Smooth muscle cell (in vitro differentiated cells): ENCODE measurements around the gene GATA3. TPM values are rescaled to one million over a fixed set of nuclear protein-coding genes. Genes with fewer than 3 reads are reported as not detected.

Source experiments
- DNase-seq: peaks from one replicate; lab custom pipeline; 2025; ENCODE audit not compliant: unreplicated experiment; lab: John Stamatoyannopoulos, UW
- H2AFZ ChIP-seq: fragments of 200-600 bp; sonication (generic); 2 replicates; pipeline ENCODE4 v1.6.0; 2016; ENCODE audit warnings: antibody characterized with exemption, low read depth, mild to moderate bottlenecking
- H3F3A ChIP-seq: fragments of 200-600 bp; sonication (generic); 2 replicates; pipeline ENCODE4 v1.6.0; 2017; ENCODE audit warnings: antibody characterized with exemption, low read depth
- H3K27ac ChIP-seq: fragments of 200-600 bp; sonication (generic); 2 replicates; pipeline ENCODE4 v1.5.1; 2016; ENCODE audit warnings: low read depth, mild to moderate bottlenecking
- H3K27me3 ChIP-seq: fragments of 200-600 bp; sonication (generic); 2 replicates; pipeline ENCODE4 v1.6.1; 2016; ENCODE audit warnings: low read depth, mild to moderate bottlenecking
- H3K36me3 ChIP-seq: fragments of 200-600 bp; sonication (generic); 2 replicates; pipeline ENCODE4 v1.5.1; 2016; ENCODE audit warnings: low read depth
- H3K4me1 ChIP-seq: fragments of 200-600 bp; sonication (generic); 2 replicates; pipeline ENCODE4 v1.5.1; 2016; ENCODE audit warnings: low read depth
- H3K4me2 ChIP-seq: fragments of 200-600 bp; sonication (generic); 2 replicates; pipeline ENCODE4 v1.6.0; 2016; ENCODE audit warnings: mild to moderate bottlenecking
- H3K4me3 ChIP-seq: fragments of 200-600 bp; sonication (generic); 2 replicates; pipeline ENCODE4 v1.5.1; 2016; ENCODE audit warnings: mild to moderate bottlenecking
- H3K79me2 ChIP-seq: fragments of 200-600 bp; sonication (generic); 2 replicates; pipeline ENCODE4 v1.6.0; 2016; ENCODE audit warnings: low read depth, mild to moderate bottlenecking
- H3K9ac ChIP-seq: fragments of 200-600 bp; sonication (generic); 2 replicates; pipeline ENCODE4 v1.6.0; 2016; ENCODE audit warnings: low read depth
- H3K9me3 ChIP-seq: fragments of 200-600 bp; sonication (generic); replicated peaks from 2 replicates; pipeline ENCODE4 v1.5.1; 2016; ENCODE audit warnings: low read depth
- H4K20me1 ChIP-seq: fragments of 200-600 bp; sonication (generic); 2 replicates; pipeline ENCODE4 v1.6.0; 2016; ENCODE audit warnings: low read depth
- WGBS: methylation state at CpG from one replicate; pipeline ENCODE4 v1.1.7; 2016; ENCODE audit warnings: low lambda C conversion rate; 5-methylcytosine and 5-hydroxymethylcytosine counted together
- polyA plus RNA-seq: library from polyadenylated mRNA; unstranded; fragments of >200 nt; fragmentation: Nextera tagmentation; extraction: Ambion mirVana; gene quantifications from 2 replicates; pipeline ENCODE4 v1.2.1, GENCODE V29; 2016
- total RNA-seq: library from RNA; depleted of rRNA; stranded (reverse); fragments of >200 nt; gene quantifications from 2 replicates; pipeline ENCODE4 v1.2.3, GENCODE V29; 2014
- TF ChIP-seq, protein P1 (sequence below): fragments of 200-600 bp; sonication (generic); IDR thresholded peaks from 2 replicates; pipeline ENCODE4 v1.5.1; 2017; ENCODE audit warnings: borderline replicate concordance, mild to moderate bottlenecking, antibody characterized with exemption; ENCODE audit not compliant: insufficient read depth, poor library complexity, severe bottlenecking

Gene GATA3
- total and polyA plus RNA-seq, 2 experiments from 2014 or later, result 5.2 to 6.9 TPM

DNA sequence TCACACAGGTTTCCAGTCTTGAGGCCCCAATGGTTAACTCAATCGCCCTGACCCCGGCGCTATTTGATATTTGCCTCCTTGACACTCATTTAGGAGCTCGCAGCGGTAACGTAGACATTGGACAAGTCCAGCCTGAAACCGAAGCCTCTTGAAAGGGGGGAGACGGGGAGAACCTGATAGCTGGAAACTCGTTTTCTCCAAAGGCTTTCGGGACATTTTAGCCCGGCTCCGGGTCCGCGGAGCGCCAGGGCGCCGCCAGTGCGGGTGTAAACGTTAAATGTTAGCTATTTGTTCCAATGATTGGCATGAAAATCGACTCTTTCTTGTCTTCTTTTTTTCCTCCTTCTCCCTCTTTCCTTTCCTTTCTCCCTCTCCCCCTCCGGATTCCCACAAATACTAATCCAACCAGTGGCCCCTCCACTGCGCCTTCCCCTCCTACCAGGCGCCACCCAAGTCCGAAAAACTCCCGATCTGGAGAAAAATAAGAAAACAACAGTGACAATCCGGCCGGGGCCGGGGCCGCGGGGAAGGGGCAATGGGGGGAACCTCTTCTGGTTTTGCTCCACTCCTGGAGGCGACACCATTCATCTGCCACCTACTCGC lies 17.2 kb upstream of the GATA3 start:
- Histone ChIP-seq H3K9me3 (no peaks in the 10 kb centered on the region), H3K4me1 (peaks cover 19% of the 10 kb centered on the region), H3K79me2 (no peaks in the 10 kb centered on the region), H3K27ac (no peak overlapping the region), H3K9ac (no peak overlapping the region), H4K20me1 (no peaks in the 10 kb centered on the region), H2AFZ (no peak overlapping the region), H3K4me2 (peak overlapping the region; percentile 37), H3K27me3 (peaks cover 100% of the 10 kb centered on the region), H3F3A (no peaks in the 10 kb centered on the region), H3K4me3 (no peak overlapping the region), H3K36me3 (no peaks in the 10 kb centered on the region)
- TF ChIP-seq, protein P1, sequence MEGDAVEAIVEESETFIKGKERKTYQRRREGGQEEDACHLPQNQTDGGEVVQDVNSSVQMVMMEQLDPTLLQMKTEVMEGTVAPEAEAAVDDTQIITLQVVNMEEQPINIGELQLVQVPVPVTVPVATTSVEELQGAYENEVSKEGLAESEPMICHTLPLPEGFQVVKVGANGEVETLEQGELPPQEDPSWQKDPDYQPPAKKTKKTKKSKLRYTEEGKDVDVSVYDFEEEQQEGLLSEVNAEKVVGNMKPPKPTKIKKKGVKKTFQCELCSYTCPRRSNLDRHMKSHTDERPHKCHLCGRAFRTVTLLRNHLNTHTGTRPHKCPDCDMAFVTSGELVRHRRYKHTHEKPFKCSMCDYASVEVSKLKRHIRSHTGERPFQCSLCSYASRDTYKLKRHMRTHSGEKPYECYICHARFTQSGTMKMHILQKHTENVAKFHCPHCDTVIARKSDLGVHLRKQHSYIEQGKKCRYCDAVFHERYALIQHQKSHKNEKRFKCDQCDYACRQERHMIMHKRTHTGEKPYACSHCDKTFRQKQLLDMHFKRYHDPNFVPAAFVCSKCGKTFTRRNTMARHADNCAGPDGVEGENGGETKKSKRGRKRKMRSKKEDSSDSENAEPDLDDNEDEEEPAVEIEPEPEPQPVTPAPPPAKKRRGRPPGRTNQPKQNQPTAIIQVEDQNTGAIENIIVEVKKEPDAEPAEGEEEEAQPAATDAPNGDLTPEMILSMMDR, result no peak
- DNase-seq, result no peak
- 3% methylated on average over 30 of the region's 32 CpGs for WGBS

DNA sequence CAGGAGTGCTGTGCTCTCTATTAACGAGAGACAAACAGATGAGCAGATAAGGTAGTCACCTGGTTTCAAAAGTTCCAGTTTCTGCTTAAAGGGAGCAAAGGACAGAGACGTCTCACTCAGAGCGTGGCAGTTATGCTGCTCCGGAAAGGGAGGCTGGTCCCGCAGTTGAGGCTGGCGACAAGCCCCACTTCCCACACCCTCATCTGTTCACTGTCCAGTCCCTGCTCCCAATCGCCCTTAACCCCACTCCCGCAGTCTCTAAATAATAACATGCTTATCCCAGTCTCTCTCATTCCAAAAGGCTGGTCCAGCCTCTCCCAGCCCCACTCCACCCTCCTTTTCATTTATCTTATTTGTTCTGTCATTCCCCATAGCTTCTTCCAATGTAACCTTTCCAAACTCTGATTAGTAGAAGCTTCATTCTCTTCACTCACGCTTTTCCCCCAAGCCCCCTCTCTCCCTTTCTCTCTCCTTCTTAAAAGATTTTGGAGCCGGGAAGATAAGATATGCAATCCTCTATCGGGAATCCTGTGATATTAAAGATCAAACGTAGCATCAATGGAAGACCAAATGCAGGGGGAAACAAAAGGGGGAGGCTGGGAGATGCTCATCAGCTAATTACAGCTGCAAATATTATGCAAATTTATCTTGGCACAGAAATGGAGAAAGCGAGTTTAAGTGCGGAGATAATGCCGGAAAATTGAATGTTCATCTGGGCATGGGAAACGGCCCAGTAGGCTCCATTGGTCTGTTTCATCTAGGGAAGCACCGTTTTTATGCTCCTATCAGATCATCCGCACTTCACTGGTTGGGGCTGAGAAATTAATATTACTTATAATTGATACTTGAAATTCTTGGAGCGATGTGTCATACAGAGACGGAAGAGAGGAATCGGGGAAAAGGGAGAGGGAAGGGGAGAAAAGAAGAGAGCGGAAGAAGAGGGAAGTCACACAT lies 16.3 kb upstream of the GATA3 start:
- 10% methylated on average over 22 of the region's 22 CpGs for WGBS
- H4K20me1 ChIP-seq, result no peaks in the 10 kb centered on the region
- no peak overlapping the region for H3K4me2 ChIP-seq

DNA sequence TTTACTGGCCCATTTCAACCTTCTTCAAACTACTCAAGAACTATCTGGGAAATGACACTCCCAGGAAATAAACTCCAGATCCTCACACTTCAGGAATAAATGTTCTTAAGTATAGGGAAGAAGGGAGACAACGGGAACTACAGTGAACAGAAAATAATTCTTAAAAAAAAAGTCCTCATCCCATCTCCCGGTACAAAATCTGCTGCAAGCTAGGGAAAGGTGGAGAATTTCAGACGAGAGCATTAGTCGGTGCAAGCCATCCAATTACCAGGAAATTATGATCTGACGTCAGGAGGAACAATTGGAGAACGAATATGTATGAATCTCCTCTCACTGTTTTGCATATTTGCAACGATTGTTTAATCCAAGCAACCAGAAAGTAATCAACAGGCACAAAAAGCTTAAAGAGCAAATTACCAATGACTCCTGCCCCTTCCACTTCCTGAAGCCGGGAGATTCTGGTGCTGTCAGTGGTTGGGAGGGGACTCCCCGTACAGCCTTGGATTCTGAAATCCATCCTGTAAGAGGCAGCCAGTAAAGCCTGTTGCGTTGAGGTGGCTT lies 15.1 kb upstream of the GATA3 start:
- Histone ChIP-seq H3F3A (no peaks in the 10 kb centered on the region), H3K4me3 (no peak overlapping the region), H3K9me3 (no peaks in the 10 kb centered on the region), H3K4me2 (no peak overlapping the region), H4K20me1 (no peaks in the 10 kb centered on the region), H3K4me1 (peaks cover 16% of the 10 kb centered on the region), H3K9ac (no peak overlapping the region), H3K79me2 (no peaks in the 10 kb centered on the region), H3K27ac (no peak overlapping the region), H3K36me3 (no peaks in the 10 kb centered on the region), H3K27me3 (peaks cover 100% of the 10 kb centered on the region), H2AFZ (no peak overlapping the region)
- DNase-seq, result no peak
- TF ChIP-seq, protein P1, result no peak
- WGBS, result 4% methylated on average over 10 of the region's 10 CpGs

More for the DNA sequence above, 16.3 kb upstream of the GATA3 start:
- Histone ChIP-seq H3K4me3 (no peak overlapping the region), H3K27ac (no peak overlapping the region), H3K9ac (no peak overlapping the region), H3K79me2 (no peaks in the 10 kb centered on the region), H2AFZ (no peak overlapping the region), H3K9me3 (no peaks in the 10 kb centered on the region), H3K36me3 (no peaks in the 10 kb centered on the region), H3F3A (no peaks in the 10 kb centered on the region), H3K27me3 (peaks cover 100% of the 10 kb centered on the region), H3K4me1 (peaks cover 19% of the 10 kb centered on the region)
- no peak for DNase-seq
- TF ChIP-seq, protein P1, result no peak
